HG02571 (cell line): Measurements from ENCODE around the gene GPR55.

ENCODE experiments used
- ATAC-seq: cut with Tn5 transposase; IDR thresholded peaks from one replicate; pipeline ENCODE4 v1.9.1; 2021; ENCODE audit warnings: mild to moderate bottlenecking, moderate library complexity; ENCODE audit not compliant: unreplicated experiment

GPR55 gene

GRCh38 chr2:230902180-230902899 is 22.7 kb downstream of the GPR55 start:
- peak; percentile 61 for ATAC-seq

GRCh38 chr2:230901006-230901405 is 24.0 kb downstream of the GPR55 start:
- ATAC-seq: no peak

- no peak for ATAC-seq
Measured at GRCh38 chr2:230900336-230900995, 24.6 kb downstream of the GPR55 start.

DNA sequence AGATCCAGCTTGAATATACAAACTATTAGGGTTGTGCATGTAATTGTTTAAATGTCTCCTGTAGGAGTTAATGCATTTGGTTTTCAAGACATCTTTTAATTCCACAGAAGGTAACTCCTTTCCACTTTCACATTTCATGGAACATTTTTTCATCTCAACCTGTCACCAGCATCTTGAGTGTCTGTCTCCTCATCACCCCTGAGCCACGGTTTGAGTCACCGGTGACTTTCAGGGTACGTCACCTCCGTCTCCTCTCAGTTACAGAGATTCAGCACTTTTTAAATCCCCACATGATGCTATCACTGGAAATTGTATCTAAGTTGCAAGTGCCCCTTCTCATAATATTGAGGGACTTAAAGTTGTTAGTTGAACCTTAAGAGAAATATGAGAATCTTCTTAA is 25.3 kb downstream of the GPR55 start:
- no peak for ATAC-seq

GRCh38 chr2:230899287-230899686 is 25.8 kb downstream of the GPR55 start:
- no peak for ATAC-seq

DNA sequence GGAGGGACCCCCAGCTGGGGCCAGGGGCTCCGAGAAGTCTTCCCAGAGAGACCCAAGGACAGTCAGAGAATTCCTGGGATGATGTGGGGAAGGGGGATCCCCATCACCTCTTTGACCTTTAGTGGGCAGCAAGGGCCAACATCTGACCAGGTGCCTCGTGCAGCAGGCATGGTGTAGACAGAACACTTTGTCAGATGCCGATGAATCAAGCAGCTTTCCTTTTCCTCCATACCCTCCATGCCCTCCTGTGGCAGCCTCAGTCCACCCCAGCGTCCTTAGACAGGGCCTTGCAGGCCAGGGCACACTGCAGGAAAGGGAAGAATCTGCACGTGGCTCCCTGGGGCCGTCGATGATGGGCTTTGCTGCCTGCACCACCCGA is 26.3 kb downstream of the GPR55 start:
- no peak for ATAC-seq

GRCh38 chr2:230898016-230898712 is 26.9 kb downstream of the GPR55 start:
- no peak for ATAC-seq

- no peak for ATAC-seq
Measured at GRCh38 chr2:230896346-230897115, 28.5 kb downstream of the GPR55 start.

GRCh38 chr2:230895536-230896345 is 29.3 kb downstream of the GPR55 start:
- no peak for ATAC-seq

DNA sequence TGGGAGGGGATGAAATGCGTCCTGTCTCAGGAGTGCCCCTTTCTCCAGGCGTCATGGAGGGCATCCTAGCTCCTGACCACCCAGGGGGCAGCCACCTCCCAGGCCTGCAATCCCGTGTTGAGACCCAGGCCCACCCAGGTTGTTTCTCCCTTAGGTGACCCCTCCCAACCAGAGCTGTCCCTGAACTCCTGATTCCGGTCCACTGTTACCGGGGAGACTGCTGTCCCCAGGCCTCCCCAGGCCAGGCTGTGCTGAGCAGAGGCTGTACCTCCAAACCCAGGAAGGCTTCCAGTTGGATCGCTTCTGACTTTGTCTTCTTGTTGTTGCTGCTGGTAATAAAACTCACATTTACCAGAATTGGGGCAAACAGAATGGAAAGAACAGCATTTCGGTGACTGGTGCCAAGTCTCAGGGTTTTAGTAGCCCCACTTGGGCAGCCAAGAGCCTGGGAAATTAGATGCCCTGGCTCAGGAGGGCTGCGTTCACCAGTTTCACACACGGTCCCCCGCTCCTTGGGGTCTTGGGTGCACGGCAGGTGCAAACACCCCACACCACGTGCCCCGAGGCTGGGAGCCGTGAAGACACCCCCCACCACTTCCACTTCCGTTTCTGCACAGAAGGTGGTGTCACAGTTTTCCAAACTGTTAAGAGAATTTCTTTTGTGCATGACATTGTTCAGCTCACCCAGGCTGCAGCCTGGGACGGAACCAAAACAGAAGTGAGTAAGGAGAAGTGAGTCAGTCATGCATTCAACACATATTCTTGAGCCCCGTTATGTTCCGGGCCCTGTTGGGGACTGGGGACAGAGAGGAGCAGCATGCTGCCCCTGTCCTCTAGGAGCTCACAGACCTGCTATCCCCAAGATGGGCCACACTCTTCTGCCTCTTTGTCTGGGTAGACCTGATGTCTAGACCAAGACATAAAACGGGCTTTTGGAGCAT is 30.9 kb downstream of the GPR55 start:
- peak; percentile 74 for ATAC-seq

DNA sequence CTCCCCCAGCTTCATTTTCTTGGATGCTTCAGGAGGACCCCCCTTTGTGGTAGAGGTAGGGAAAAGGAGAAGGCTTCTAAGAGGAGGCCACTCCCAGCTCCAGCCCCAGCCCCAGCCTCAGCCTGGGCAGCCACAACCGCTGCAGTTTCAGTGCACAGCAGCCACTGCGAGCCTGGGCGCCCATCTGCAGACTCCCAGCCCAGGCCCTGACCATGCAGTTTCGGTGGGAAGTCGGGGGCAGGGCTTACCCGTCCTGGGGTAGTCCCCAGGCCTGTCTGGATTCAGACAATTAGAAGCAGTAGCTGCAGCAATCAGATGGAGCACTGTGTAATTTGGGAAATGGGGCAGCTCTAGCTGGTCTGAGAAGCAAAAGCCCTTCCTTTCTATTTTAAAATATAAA is 31.7 kb downstream of the GPR55 start:
- peak; percentile 60 for ATAC-seq

DNA sequence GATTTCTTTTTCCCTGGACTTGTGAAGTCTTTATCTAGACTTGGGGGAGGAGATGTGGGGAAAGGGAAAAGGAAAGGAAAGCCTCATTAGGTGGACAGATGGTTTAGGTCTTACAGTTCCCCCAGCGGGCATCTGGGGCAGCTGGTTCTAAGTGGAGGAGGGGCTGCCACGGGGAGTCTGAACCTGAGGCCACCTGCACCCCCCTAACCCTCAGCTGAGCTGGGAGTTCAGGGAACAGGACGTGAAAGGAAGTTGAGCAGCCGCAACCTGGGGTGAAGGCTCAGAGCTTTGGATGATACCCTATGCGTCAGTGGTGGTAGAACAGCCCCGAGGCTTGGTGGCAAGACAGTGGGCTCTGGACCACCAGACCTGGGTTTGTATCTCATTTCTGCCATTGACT is 33.5 kb downstream of the GPR55 start:
- no peak for ATAC-seq

- no peak for ATAC-seq
Measured at GRCh38 chr2:230891064-230891463, 34.0 kb downstream of the GPR55 start.

DNA sequence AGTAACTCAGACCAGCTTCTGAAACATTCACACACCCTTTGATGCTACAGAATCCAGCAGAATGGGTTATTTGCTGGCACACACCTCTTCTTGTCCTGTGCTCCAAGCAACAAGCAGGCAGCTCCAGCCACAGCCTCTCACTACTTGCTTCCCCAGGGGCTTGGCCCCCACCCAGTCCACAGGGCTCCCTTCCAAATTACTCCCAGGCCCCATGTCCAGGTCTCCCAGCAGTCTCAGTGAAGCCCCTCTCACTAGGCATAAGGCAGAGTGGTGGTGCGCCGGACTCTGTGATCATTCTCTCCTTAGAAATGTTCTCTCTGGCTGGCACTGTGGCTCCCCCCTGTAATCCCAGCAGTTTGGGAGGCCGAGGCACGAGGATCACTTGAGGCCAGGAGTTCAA is 34.4 kb downstream of the GPR55 start:
- no peak for ATAC-seq

DNA sequence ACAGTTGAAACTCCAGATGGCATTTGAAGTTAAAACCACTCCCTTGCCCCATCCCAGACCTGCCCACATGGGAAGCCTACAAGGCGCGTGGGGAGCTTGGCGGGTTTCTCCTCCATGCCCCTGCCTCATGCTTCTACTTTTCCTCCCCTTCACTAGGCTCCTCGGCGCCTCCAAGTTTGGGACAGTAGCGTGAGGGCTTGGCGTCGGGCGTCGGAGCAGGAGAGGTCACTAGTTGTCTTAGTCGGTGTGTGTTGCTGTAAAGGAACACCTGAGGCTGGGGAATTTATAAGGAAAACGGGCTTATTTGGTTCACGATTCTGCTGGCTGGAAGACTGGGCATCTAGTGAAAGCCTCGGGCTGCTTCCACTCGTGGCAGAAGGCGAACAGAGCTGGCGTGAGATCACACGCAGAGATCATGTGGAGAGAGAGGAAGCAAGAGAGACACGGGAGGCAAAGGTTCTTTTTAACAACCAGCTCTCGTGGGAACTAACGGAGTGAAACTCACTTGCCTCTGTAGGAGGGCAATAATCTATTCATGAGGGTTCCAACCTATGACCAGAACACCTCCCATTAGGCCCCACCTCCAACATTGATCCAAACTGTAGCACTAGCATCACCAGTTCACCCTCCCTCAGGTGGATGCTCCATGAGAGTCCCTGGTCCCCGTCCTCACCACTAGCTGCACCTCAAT is 35.0 kb downstream of the GPR55 start:
- no peak for ATAC-seq

DNA sequence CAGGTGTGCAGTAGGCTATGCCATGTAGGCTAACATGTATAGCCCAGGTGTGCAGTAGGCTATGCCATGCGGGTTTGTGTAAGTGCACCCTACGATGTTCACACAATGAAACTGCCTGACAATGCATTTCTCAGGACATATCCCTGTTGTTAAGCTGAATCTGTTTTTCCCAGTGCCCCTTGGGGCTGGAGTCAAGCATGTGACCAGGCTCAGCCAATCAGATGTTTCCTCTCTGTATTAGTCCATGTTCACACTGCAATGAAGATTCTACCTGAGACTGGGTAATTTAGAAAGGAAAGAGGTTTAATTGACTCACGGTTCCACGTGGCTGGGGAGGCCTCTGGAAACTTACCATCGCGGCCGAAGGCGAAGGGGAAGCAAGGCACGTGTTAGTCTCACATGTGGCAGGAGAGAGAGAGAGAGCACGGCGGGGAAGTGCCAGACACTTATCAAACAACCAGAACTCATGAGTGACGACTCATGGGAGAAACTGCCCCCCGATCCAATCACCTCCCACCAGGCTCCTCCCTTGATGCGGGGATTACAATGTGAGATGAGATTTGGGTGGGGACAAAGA is 36.1 kb downstream of the GPR55 start:
- no peak for ATAC-seq

GRCh38 chr2:230887342-230887741 is 37.7 kb downstream of the GPR55 start:
- no peak for ATAC-seq

GRCh38 chr2:230886671-230887071 is 38.4 kb downstream of the GPR55 start:
- no peak for ATAC-seq
